CD8-positive, alpha-beta memory T cell (primary cell): ENCODE measurements around the gene SH3BP4. TPM values are rescaled to one million over a fixed set of nuclear protein-coding genes. Genes with fewer than 3 reads are reported as not detected.
A peak's percentile ranks its signal among the peaks of the same experiment; 100 is the strongest.
"Not testable (repeated sequence)": the region's sequence is repeated elsewhere in the genome, so short reads cannot be mapped to it uniquely, and the experiment has no call there.

Experiments
- CTCF ChIA-PET: fragments of 350-600 bp; sonication (Branson Sonifier 250); formaldehyde crosslinking; loops from one replicate; lab custom pipeline; 2021; ENCODE audit warnings: antibody characterized with exemption; lab: Charles Lee
- POLR2A ChIA-PET: fragments of 350-600 bp; sonication (Branson Sonifier 250); formaldehyde crosslinking; loops from one replicate; lab custom pipeline; 2021; ENCODE audit warnings: antibody characterized with exemption; lab: Charles Lee
- DNase-seq, 5 donors: peaks; one replicate each; pipeline versions ENCODE4 v3.0.0 to v3.0.0-alpha.2; 2020 to 2022; ENCODE audit warnings: mixed read lengths in 1 of 5
- H3K27ac ChIP-seq: one replicate; pipeline ENCODE4 v1.7.0; 2013; ENCODE audit warnings: low read depth, mild to moderate bottlenecking, low read length, moderate library complexity
- H3K27me3 ChIP-seq: 2 replicates; pipeline ENCODE4 v1.7.0; 2013; ENCODE audit warnings: low read length, mild to moderate bottlenecking; ENCODE audit not compliant: insufficient read depth, poor library complexity, severe bottlenecking
- H3K36me3 ChIP-seq: 2 replicates; pipeline ENCODE4 v1.7.0; 2013; ENCODE audit warnings: mild to moderate bottlenecking, low read length, moderate library complexity; ENCODE audit not compliant: insufficient read depth
- H3K4me1 ChIP-seq: 2 replicates; pipeline ENCODE4 v1.7.0; 2013; ENCODE audit warnings: mild to moderate bottlenecking, low read length, moderate library complexity; ENCODE audit not compliant: insufficient read depth
- H3K4me3 ChIP-seq: 2 replicates; pipeline ENCODE4 v1.7.0; 2013; ENCODE audit warnings: mild to moderate bottlenecking, low read length
- H3K9me3 ChIP-seq: 2 replicates; pipeline ENCODE4 v1.7.0; 2013; ENCODE audit warnings: mild to moderate bottlenecking, low read length
- H3K27ac Mint-ChIP-seq, 8 donors: one replicate each; pipeline ENCODE4 v1.8.0; 2020 to 2021; ENCODE audit warnings: mixed read lengths in 8 of 8, mild to moderate bottlenecking in 6 of 8, inconsistent platforms in 3 of 8, moderate library complexity in 3 of 8
- H3K27me3 Mint-ChIP-seq, 2 donors: one replicate each; pipeline ENCODE4 v1.8.0; 2020 to 2021; ENCODE audit warnings: mixed read lengths in 2 of 2, mild to moderate bottlenecking in 1 of 2, moderate library complexity in 1 of 2
- H3K36me3 Mint-ChIP-seq, 3 donors: one replicate each; pipeline ENCODE4 v1.8.0; 2020 to 2021; ENCODE audit warnings: mixed read lengths in 3 of 3, inconsistent platforms in 1 of 3, mild to moderate bottlenecking in 1 of 3
- H3K4me1 Mint-ChIP-seq, 3 donors: one replicate each; pipeline ENCODE4 v1.8.0; 2020 to 2021; ENCODE audit warnings: mixed read lengths in 3 of 3, inconsistent platforms in 1 of 3, mild to moderate bottlenecking in 1 of 3
- H3K4me3 Mint-ChIP-seq, 7 donors: one replicate each; pipeline ENCODE4 v1.8.0; 2020 to 2021; ENCODE audit warnings: mixed read lengths in 7 of 7, mild to moderate bottlenecking in 6 of 7, moderate library complexity in 4 of 7, inconsistent platforms in 2 of 7
- H3K9me3 Mint-ChIP-seq, 5 donors: one replicate each; pipeline ENCODE4 v1.8.0; 2020 to 2022; ENCODE audit warnings: mixed read lengths in 5 of 5, mild to moderate bottlenecking in 3 of 5, moderate library complexity in 2 of 5, inconsistent platforms in 1 of 5
- polyA plus RNA-seq: library from polyadenylated mRNA; unstranded; fragments of 300-500 nt; fragmentation: Illumina TruSeq; gene quantifications from one replicate; pipeline ENCODE4 v1.2.3, GENCODE V29; 2021
- total RNA-seq, 2 experiments: library from RNA; stranded (reverse); gene quantifications; one replicate each; pipeline ENCODE4 v1.2.3, GENCODE V29; 2021

SH3BP4 gene
- total and polyA plus RNA-seq, 3 experiments from 2014 or later, result 0.18 TPM; not detected in 2

DNA sequence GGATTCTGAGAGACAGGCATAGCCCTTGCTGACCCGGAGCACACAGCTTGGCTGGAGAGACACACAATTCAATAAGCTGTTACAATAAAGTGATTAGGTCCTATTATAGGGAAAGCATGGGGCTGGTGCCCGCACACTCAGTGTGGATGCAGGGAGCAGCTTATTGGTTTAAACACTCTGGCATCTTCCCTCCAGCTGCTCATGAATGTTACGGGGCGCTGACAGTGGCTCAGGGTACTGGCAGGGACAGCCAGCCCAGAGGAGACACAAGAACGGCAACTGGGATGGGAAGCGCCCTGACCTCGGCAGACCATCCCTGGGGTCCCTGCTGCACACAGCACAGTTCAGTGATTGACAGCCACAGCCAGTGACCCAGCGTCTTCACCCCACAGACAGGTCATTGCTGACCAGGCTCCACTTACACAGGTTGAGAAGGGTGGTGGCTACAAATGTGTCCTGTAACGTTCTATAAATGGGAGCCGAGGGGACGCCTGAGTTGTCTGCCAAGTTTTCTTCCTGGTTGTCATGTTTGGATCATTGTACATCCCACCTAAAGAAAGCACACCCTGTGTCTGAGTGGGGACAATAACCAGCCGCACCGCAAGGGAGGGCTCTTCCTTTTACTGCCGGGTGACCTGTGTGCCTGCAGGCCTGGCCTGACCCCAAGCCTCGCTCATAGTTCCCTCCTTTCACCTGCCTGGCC lies 60.3 kb downstream of the SH3BP4 start:
- peaks cover 0 to 3% (median 0%) of the 10 kb centered on the region in 3 donors for H3K36me3 Mint-ChIP-seq
- no peaks in the 10 kb centered on the region for H3K4me1 Mint-ChIP-seq
- H3K27me3 ChIP-seq, result no peaks in the 10 kb centered on the region
- DNase-seq, result no peak
- H3K36me3 ChIP-seq, result no peaks in the 10 kb centered on the region
- H3K9me3 Mint-ChIP-seq, result peaks cover 0 to 5% (median 2%) of the 10 kb centered on the region in 5 donors
- no peak overlapping the region for H3K4me3 ChIP-seq
- CTCF ChIA-PET, result no interaction called here
- H3K4me3 Mint-ChIP-seq, result no peak overlapping the region
- no peaks in the 10 kb centered on the region for H3K4me1 ChIP-seq
- H3K27me3 Mint-ChIP-seq, result peaks cover 7% of the 10 kb centered on the region in 2 donors
- H3K27ac ChIP-seq, result no peak overlapping the region
- POLR2A ChIA-PET, result no interaction called here
- H3K9me3 ChIP-seq, result no peaks in the 10 kb centered on the region
- no peak overlapping the region for H3K27ac Mint-ChIP-seq

DNA sequence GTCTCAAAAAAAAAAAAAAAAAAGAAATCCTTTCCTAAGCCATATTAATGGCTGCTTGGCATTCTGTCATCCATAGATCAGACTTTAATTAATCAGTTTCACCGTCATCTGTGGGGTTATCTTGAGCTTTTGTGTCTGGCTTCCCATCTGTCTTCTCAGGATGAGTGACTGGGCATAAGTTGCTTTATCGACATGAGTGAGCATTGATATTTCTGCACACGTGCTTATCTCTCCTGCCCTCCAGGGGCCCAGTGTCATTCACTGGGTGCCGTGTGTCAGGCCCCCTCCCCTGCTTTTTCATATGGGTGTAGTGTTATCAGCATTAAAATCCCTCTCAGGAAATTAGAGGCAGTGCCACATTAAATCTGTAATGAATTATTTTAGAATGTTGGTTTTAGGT lies 65.6 kb downstream of the SH3BP4 start:
- POLR2A ChIA-PET, result no interaction called here
- H3K4me1 Mint-ChIP-seq, result no peaks in the 10 kb centered on the region
- CTCF ChIA-PET, result no interaction called here
- H3K27ac ChIP-seq, result no peak overlapping the region
- H3K9me3 Mint-ChIP-seq, result peaks cover 0 to 5% (median 2%) of the 10 kb centered on the region in 5 donors
- no peak overlapping the region for H3K4me3 Mint-ChIP-seq
- no peak overlapping the region for H3K27ac Mint-ChIP-seq
- peaks cover 4 to 12% of the 10 kb centered on the region in 2 donors for H3K27me3 Mint-ChIP-seq
- no peak for DNase-seq
- H3K36me3 Mint-ChIP-seq, result peaks cover 0 to 3% (median 0%) of the 10 kb centered on the region in 3 donors
- no peaks in the 10 kb centered on the region for H3K36me3 ChIP-seq
- H3K27me3 ChIP-seq, result no peaks in the 10 kb centered on the region
- no peak overlapping the region for H3K4me3 ChIP-seq
- no peaks in the 10 kb centered on the region for H3K4me1 ChIP-seq
- no peaks in the 10 kb centered on the region for H3K9me3 ChIP-seq

DNA sequence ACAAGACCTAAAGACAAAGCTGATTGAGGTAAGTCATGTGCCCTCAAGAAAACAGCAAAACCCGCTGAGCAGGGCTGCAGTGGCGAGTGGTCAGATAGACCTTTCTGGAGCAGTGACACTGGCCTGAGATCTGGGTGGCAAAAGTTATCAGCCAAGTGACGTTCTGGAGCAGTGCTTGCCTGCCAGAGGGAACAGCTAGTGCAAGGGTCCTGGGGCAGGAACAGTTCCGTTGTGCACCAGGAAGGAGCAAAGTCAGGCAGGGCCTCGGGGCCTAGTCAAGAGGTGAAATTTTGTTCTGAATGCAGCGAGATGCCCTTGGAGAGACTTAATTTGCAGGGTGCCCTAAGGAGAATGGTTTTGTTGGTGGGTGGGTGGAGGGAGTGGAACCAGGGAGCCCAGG lies 67.0 kb downstream of the SH3BP4 start:
- H3K36me3 ChIP-seq, result no peaks in the 10 kb centered on the region
- H3K9me3 Mint-ChIP-seq, result peaks cover 0 to 5% (median 2%) of the 10 kb centered on the region in 5 donors
- H3K4me3 Mint-ChIP-seq, result no peak overlapping the region

DNA sequence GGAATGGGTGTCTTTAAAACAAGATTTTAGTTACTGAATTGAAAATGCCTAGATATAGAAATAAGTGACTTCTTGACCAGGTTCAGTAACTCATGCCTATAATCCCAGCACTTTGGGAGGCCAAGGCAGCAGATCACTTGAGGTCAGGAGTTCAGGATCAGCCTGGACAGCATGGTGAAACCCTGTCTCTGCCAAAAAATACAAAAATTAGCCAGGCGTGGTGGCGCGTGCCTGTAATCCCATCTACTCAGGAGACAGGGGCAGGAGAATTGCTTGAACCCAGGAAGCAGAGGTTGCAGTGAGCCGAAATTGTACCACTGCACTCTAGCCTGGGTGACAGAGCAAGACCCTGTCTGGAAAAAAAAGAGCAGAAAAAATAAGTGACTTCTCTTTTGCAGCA lies 68.3 kb downstream of the SH3BP4 start:
- POLR2A ChIA-PET, H3K4me1 Mint-ChIP-seq, H3K36me3 ChIP-seq, H3K27me3 ChIP-seq, H3K36me3 Mint-ChIP-seq, H3K4me3 Mint-ChIP-seq, H3K27ac Mint-ChIP-seq, H3K27ac ChIP-seq, H3K4me1 ChIP-seq, DNase-seq, CTCF ChIA-PET, H3K9me3 ChIP-seq, H3K9me3 Mint-ChIP-seq, H3K4me3 ChIP-seq: not testable (repeated sequence)
- peaks cover 4 to 12% of the 10 kb centered on the region in 2 donors for H3K27me3 Mint-ChIP-seq

More for the DNA sequence above, 67.0 kb downstream of the SH3BP4 start:
- H3K27me3 ChIP-seq, result no peaks in the 10 kb centered on the region
- no peak overlapping the region for H3K4me3 ChIP-seq
- DNase-seq, result no peak
- POLR2A ChIA-PET, result no interaction called here
- no peak overlapping the region for H3K27ac ChIP-seq
- H3K4me1 ChIP-seq, result no peaks in the 10 kb centered on the region
- peaks cover 4 to 12% of the 10 kb centered on the region in 2 donors for H3K27me3 Mint-ChIP-seq
- CTCF ChIA-PET, result no interaction called here
- peaks cover 0 to 3% (median 0%) of the 10 kb centered on the region in 3 donors for H3K36me3 Mint-ChIP-seq
- no peak overlapping the region for H3K27ac Mint-ChIP-seq
- no peaks in the 10 kb centered on the region for H3K9me3 ChIP-seq
- no peaks in the 10 kb centered on the region for H3K4me1 Mint-ChIP-seq

DNA sequence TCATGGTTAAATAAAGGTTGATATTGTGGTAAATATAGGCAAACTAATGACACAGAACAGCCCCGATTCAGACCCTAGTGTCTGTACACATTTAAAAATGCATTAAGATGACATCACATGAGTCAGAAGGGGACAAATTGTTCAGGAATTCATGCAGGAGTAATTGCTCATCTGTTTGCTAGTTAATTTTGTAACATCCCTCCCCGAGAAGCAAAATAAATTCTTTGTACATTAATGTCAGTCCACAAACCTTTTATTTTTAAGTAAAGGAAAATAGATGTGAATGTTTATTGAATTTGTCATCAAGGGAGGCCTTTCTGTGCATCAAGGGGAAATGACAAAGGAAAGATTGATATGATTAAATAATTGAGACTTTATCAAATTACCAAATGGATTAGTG lies 69.9 kb downstream of the SH3BP4 start:
- H3K27me3 Mint-ChIP-seq, result peaks cover 4 to 9% of the 10 kb centered on the region in 2 donors
- Histone ChIP-seq H3K27ac (no peak overlapping the region), H3K27me3 (no peaks in the 10 kb centered on the region), H3K9me3 (no peaks in the 10 kb centered on the region), H3K36me3 (no peaks in the 10 kb centered on the region), H3K4me1 (no peaks in the 10 kb centered on the region), H3K4me3 (no peak overlapping the region)
- H3K4me3 Mint-ChIP-seq, result no peak overlapping the region
- H3K27ac Mint-ChIP-seq, result no peak overlapping the region
- no peaks in the 10 kb centered on the region for H3K4me1 Mint-ChIP-seq
- POLR2A ChIA-PET, result no interaction called here
- no peaks in the 10 kb centered on the region for H3K9me3 Mint-ChIP-seq
- DNase-seq, result no peak
- H3K36me3 Mint-ChIP-seq, result no peaks in the 10 kb centered on the region
- CTCF ChIA-PET, result no interaction called here

DNA sequence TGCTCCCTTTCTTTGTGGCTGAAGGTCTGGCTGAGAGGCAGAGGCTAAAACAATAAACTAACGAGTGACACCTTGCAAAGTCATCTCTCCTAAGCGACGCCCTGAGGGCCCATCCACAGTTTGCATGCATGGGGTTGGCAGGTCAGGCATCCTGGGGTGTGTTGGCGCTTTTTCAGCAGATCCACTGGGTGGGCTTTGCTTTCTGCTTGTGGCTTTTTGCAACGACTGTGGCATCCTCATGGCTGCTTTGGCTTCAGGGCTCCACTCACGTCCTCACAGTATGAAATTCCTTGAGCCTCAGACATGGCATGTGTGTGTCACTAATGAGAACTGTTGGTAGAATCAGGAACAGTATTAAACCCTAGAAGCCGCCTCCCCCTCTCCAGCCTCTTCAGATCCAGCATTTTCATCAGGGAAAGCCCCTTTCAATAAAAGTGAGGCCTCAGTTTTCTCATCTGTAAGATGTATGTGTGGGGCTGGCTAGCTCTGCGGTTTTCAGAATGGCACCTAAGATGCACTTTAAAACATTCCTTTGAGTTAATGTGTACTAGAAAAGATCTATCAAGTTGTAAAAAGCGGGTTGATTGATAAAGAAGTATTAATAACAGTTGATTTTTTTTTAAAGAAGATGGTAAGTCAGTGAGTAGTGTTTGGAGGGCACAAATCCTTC lies 72.5 kb downstream of the SH3BP4 start:
- ChIA-PET POLR2A (no interaction called here), CTCF (no interaction called here)
- Mint-ChIP-seq H3K4me3 (no peak overlapping the region), H3K27me3 (peaks cover 7 to 17% of the 10 kb centered on the region in 2 donors), H3K9me3 (no peaks in the 10 kb centered on the region), H3K36me3 (no peaks in the 10 kb centered on the region), H3K4me1 (no peaks in the 10 kb centered on the region), H3K27ac (peak overlapping the region in 1 of 8 donors; percentile 5)
- Histone ChIP-seq H3K27me3 (no peaks in the 10 kb centered on the region), H3K4me1 (no peaks in the 10 kb centered on the region), H3K27ac (no peak overlapping the region), H3K36me3 (no peaks in the 10 kb centered on the region), H3K4me3 (no peak overlapping the region), H3K9me3 (no peaks in the 10 kb centered on the region)
- no peak for DNase-seq

DNA sequence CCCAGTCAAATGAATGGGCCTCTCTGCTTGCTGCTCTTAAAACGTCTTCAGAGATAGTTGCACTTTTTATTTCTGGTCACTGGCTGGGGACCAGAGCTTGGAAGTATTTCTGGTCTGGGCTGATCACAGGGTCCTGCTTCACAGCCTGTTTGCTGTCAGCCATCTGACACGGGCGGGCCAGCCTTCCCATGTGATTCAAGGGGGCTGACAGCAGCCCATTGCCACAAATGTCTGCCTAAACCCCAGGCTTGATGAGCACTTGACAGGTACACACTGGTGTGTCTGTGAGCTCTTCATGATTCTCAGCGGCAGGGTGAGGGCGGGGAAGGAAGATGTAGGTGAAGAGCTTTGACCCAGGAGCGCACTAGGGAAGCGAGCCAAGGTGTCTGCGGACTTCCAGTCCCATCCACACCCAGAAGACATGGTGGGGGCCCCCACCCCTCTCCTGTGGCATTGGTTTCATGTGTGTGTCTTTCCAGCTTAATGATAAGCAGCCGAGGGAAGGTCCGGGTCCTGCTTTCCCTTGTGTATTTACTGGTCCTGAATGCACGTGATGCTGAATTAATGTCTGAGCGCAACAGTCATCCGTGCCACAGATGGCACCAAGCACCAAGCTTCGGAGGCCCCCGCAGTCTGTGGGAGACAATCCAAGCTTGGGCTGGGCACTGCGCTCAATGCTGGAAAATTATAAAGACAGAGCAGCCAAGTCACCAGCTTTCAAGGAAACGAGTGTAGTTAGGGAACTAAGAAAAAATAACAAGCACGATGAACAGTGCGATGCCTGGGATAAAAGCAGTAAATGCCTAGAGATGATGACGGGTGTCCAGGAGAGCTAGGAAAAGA lies 73.3 kb downstream of the SH3BP4 start:
- H3K27me3 Mint-ChIP-seq, result peaks cover 7 to 17% of the 10 kb centered on the region in 2 donors
- no peaks in the 10 kb centered on the region for H3K9me3 Mint-ChIP-seq
- H3K4me3 ChIP-seq, result no peak overlapping the region
- peak overlapping the region in 1 of 8 donors; percentile 7 for H3K27ac Mint-ChIP-seq
- no peak overlapping the region for H3K27ac ChIP-seq
- peak overlapping the region in 1 of 7 donors; percentile 16 for H3K4me3 Mint-ChIP-seq
- no peaks in the 10 kb centered on the region for H3K27me3 ChIP-seq
- no peaks in the 10 kb centered on the region for H3K9me3 ChIP-seq
- H3K4me1 ChIP-seq, result no peaks in the 10 kb centered on the region
- no peaks in the 10 kb centered on the region for H3K36me3 Mint-ChIP-seq
- no peaks in the 10 kb centered on the region for H3K4me1 Mint-ChIP-seq
- POLR2A ChIA-PET, result no interaction called here
- CTCF ChIA-PET, result no interaction called here
- H3K36me3 ChIP-seq, result no peaks in the 10 kb centered on the region
- no peak for DNase-seq
